Upper lobe of left lung (tissue), 4 donors: ENCODE data around the gene HHIPL2.
"Not testable (repeated sequence)": the region's sequence is repeated elsewhere in the genome, so short reads cannot be mapped to it uniquely, and the experiment has no call there.

Experiments
- CTCF ChIP-seq, 6 experiments: fragments of 450-650 bp in 4 of 6; fragments of 200-600 bp in 2 of 6; sonication (generic) in 2 of 6; IDR thresholded peaks; one replicate each; pipeline ENCODE4 v1.5.1; 2016 to 2019; ENCODE audit warnings: antibody characterized with exemption in 6 of 6
- EP300 ChIP-seq, 4 donors: sonication (generic); formaldehyde crosslinking; IDR thresholded peaks; one replicate each; pipeline ENCODE4 v1.5.1; 2017; ENCODE audit warnings: antibody characterized with exemption in 4 of 4, control low read depth in 2 of 4
- POLR2A ChIP-seq, 4 donors: fragments of 450-650 bp; IDR thresholded peaks; one replicate each; pipeline ENCODE4 v1.5.1; 2016 to 2017; ENCODE audit warnings: antibody characterized with exemption in 4 of 4, mild to moderate bottlenecking in 2 of 4
- POLR2AphosphoS5 ChIP-seq, 2 donors: sonication (generic); formaldehyde crosslinking; IDR thresholded peaks; one replicate each; pipeline ENCODE4 v1.5.1; 2017; ENCODE audit warnings: antibody characterized with exemption in 2 of 2

GRCh38 chr1:222476436-222476835 is 71.5 kb downstream of the HHIPL2 start:
- TF ChIP-seq CTCF, EP300, POLR2A, POLR2AphosphoS5 (IDR thresholded peaks at IDR 0.05): not testable (repeated sequence)
